Keratinocyte (primary cell): Measurements from ENCODE around the gene TOM1L1. TPM values are rescaled to one million over a fixed set of nuclear protein-coding genes. Genes with fewer than 3 reads are reported as not detected.

Experiments used
- DNase-seq: peaks from one replicate; pipeline ENCODE4 v3.0.0-alpha.2; 2011; ENCODE audit warnings: low read depth, missing footprints, low spot score
- FAIRE-seq: peaks from 2 replicates; lab custom pipeline; 2011; peaks lifted over from hg19 to GRCh38; lab: Jason Lieb, UNC
- H2AFZ ChIP-seq: 2 replicates; pipeline ENCODE4 v1.6.0; 2012; ENCODE audit warnings: low read length, control low read depth, inconsistent platforms; ENCODE audit not compliant: control insufficient read depth
- H3K27ac ChIP-seq: 2 replicates; pipeline ENCODE4 v1.5.1; 2011; ENCODE audit warnings: low read length; ENCODE audit not compliant: control insufficient read depth, insufficient read depth
- H3K27me3 ChIP-seq: 3 replicates; pipeline ENCODE4 v1.6.0; 2011; ENCODE audit warnings: low read length; ENCODE audit not compliant: control insufficient read depth, insufficient read depth; ENCODE audit errors: extremely low read depth
- H3K36me3 ChIP-seq, 2 experiments: 2 replicates in 1 of 2; 3 replicates in 1 of 2; pipeline ENCODE4 v1.5.1; 2011; ENCODE audit warnings: low read length in 2 of 2, mild to moderate bottlenecking in 1 of 2; ENCODE audit not compliant: control insufficient read depth in 2 of 2, insufficient read depth in 2 of 2; ENCODE audit errors: extremely low read depth in 1 of 2
- H3K4me1 ChIP-seq: 3 replicates; pipeline ENCODE4 v1.5.1; 2011; ENCODE audit warnings: low read length; ENCODE audit not compliant: control insufficient read depth, insufficient read depth; ENCODE audit errors: extremely low read depth
- H3K4me2 ChIP-seq: 3 replicates; pipeline ENCODE4 v1.6.0; 2011; ENCODE audit warnings: low read depth, low read length; ENCODE audit not compliant: control insufficient read depth, insufficient read depth; ENCODE audit errors: extremely low read depth
- H3K4me3 ChIP-seq, 3 experiments: fragments of 200-600 bp in 1 of 3; sonication (generic) in 1 of 3; 2 replicates in 2 of 3; 3 replicates in 1 of 3; pipeline ENCODE4 v1.5.1; 2011 to 2016; ENCODE audit warnings: low read length in 3 of 3, mild to moderate bottlenecking in 3 of 3, control low read depth in 2 of 3, inconsistent platforms in 1 of 3, low read depth in 1 of 3, mixed read lengths in 1 of 3, mixed run types in 1 of 3, moderate library complexity in 1 of 3; ENCODE audit not compliant: control insufficient read depth in 2 of 3, insufficient read depth in 2 of 3; ENCODE audit errors: extremely low read depth in 1 of 3
- H3K79me2 ChIP-seq: 2 replicates; pipeline ENCODE4 v1.6.0; 2012; ENCODE audit warnings: low read length; ENCODE audit not compliant: control insufficient read depth, insufficient read depth
- H3K9ac ChIP-seq: 3 replicates; pipeline ENCODE4 v1.6.0; 2011; ENCODE audit warnings: low read length; ENCODE audit not compliant: control insufficient read depth, insufficient read depth; ENCODE audit errors: extremely low read depth
- H3K9me1 ChIP-seq: 3 replicates; pipeline ENCODE4 v1.6.0; 2011; ENCODE audit warnings: low read length; ENCODE audit not compliant: control insufficient read depth, insufficient read depth; ENCODE audit errors: extremely low read depth
- H3K9me3 ChIP-seq: 2 replicates; pipeline ENCODE4 v1.5.1; 2012; ENCODE audit warnings: low read depth, low read length; ENCODE audit not compliant: control insufficient read depth
- H4K20me1 ChIP-seq: 3 replicates; pipeline ENCODE4 v1.6.0; 2011; ENCODE audit warnings: low read length; ENCODE audit not compliant: control insufficient read depth, insufficient read depth; ENCODE audit errors: extremely low read depth
- EZH2 ChIP-seq: IDR thresholded peaks from one replicate; pipeline ENCODE4 v1.6.1; 2012; ENCODE audit warnings: inconsistent platforms, mild to moderate bottlenecking, low read length, moderate library complexity
- dilution Hi-C: fragments of 300-500 bp; cut with MboI; formaldehyde crosslinking; loops from one replicate; pipeline ENCODE4 v1.7.0; 2020; ENCODE audit warnings: low sequenced_read_pairs; ENCODE audit not compliant: extremely low pct_ligation_motif_present
- polyA plus RNA-seq, 5 experiments: library from polyadenylated mRNA; depleted of rRNA in 3 of 5; stranded (reverse) in 3 of 5; stranded (forward) in 1 of 5; unstranded in 1 of 5; fragments of >200 nt; gene quantifications; 1 replicate in 1 of 5; 2 replicates in 3 of 5; 3 replicates in 1 of 5; pipeline versions ENCODE4 v1.2.1 to v1.2.3, GENCODE V29; 2011 to 2012; ENCODE audit warnings: missing spikeins in 2 of 5, low read depth in 1 of 5, low replicate concordance in 1 of 5
- TF ChIP-seq, protein P1 (sequence below), 3 experiments: IDR thresholded peaks in 1 of 3; conservative IDR thresholded peaks in 1 of 3; optimal IDR thresholded peaks in 1 of 3; 2 replicates in 2 of 3; 3 replicates in 1 of 3; pipeline versions ENCODE3 to v1.5.1; 2011; ENCODE audit warnings: low read length in 3 of 3, mild to moderate bottlenecking in 3 of 3, moderate library complexity in 2 of 3, control low read depth in 1 of 3, inconsistent platforms in 1 of 3; ENCODE audit not compliant: insufficient read depth in 2 of 3; ENCODE audit errors: extremely low read depth in 1 of 3

The TOM1L1 gene
- polyA plus RNA-seq, 1 donor (not counting 4 experiments of a cell fraction or from before 2014, with no cell fraction given) = 90.1 TPM

DNA sequence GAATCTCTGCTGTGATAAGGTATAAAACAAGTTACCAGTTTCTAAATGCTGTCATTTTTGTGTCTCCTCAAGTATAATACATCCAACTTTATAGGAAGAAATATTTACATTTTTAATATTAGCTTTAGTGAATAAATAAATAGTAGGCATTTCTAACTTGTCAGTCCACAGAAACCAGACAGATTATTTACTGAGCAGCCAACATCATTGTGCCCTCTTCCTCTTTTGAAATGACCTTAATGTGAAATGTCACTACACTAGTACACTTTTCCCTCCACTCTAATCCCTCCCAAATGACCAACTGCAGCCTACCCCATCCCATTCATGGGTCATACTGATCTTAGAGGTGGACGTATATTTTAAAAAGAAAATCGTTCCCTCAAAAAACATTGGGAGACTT is 77.1 kb downstream of the TOM1L1 start:
- H3K4me3 ChIP-seq = no peak overlapping the region
- dilution Hi-C loops = no loop called here
- no peak for DNase-seq
- no peak for FAIRE-seq
- no peaks in the 10 kb centered on the region for H3K9me1 ChIP-seq
- no peaks in the 10 kb centered on the region for H4K20me1 ChIP-seq
- H3K9me3 ChIP-seq = peaks cover 2% of the 10 kb centered on the region
- TF ChIP-seq, protein P1, sequence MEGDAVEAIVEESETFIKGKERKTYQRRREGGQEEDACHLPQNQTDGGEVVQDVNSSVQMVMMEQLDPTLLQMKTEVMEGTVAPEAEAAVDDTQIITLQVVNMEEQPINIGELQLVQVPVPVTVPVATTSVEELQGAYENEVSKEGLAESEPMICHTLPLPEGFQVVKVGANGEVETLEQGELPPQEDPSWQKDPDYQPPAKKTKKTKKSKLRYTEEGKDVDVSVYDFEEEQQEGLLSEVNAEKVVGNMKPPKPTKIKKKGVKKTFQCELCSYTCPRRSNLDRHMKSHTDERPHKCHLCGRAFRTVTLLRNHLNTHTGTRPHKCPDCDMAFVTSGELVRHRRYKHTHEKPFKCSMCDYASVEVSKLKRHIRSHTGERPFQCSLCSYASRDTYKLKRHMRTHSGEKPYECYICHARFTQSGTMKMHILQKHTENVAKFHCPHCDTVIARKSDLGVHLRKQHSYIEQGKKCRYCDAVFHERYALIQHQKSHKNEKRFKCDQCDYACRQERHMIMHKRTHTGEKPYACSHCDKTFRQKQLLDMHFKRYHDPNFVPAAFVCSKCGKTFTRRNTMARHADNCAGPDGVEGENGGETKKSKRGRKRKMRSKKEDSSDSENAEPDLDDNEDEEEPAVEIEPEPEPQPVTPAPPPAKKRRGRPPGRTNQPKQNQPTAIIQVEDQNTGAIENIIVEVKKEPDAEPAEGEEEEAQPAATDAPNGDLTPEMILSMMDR (optimal IDR thresholded peaks at IDR 0.05 in 1 of 3, IDR thresholded peaks at IDR 0.05 in 1 of 3, conservative IDR thresholded peaks at IDR 0.05 in 1 of 3; ENCODE audit: extremely low read depth in 1 of 3, insufficient read depth in 2 of 3, low read length in 3 of 3) = no peak
- TF ChIP-seq EZH2 = no peak
- no peaks in the 10 kb centered on the region for H3K27me3 ChIP-seq
- no peaks in the 10 kb centered on the region for H3K4me1 ChIP-seq
- H3K9ac ChIP-seq = no peak overlapping the region
- H3K27ac ChIP-seq = no peak overlapping the region
- no peaks in the 10 kb centered on the region for H3K36me3 ChIP-seq
- no peak overlapping the region for H3K4me2 ChIP-seq
- H2AFZ ChIP-seq = no peak overlapping the region
- H3K79me2 ChIP-seq = peaks cover 2% of the 10 kb centered on the region

DNA sequence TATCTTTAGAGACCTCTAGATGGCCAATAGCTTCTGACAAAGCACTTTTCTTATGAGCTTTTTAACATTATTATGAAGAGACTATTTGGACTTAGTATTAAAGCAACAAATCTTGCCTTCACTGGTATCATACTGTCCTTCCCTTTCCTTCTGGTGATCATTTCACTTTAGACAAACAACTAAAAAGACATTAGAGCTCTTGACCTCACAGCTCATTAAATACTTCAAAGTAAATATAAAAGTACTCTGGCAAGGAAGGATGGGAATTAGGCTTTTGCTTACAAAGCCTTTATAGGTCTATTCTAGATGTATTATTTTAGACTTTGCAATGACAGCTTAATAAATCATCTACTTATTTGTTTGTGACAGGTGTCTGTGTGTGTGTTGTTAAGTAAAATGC is 79.0 kb downstream of the TOM1L1 start:
- no peaks in the 10 kb centered on the region for H3K4me1 ChIP-seq
- H3K27me3 ChIP-seq = no peaks in the 10 kb centered on the region
- peaks cover 2% of the 10 kb centered on the region for H3K9me3 ChIP-seq
- no peaks in the 10 kb centered on the region for H3K79me2 ChIP-seq
- H3K9ac ChIP-seq = no peak overlapping the region
- no peak overlapping the region for H3K4me3 ChIP-seq
- dilution Hi-C loops = no loop called here
- H3K36me3 ChIP-seq = no peaks in the 10 kb centered on the region
- no peak overlapping the region for H2AFZ ChIP-seq
- no peak overlapping the region for H3K4me2 ChIP-seq
- no peaks in the 10 kb centered on the region for H4K20me1 ChIP-seq
- no peaks in the 10 kb centered on the region for H3K9me1 ChIP-seq
- DNase-seq (no peak), FAIRE-seq (no peak)
- TF ChIP-seq, protein P1 (optimal IDR thresholded peaks at IDR 0.05 in 1 of 3, IDR thresholded peaks at IDR 0.05 in 1 of 3, conservative IDR thresholded peaks at IDR 0.05 in 1 of 3; ENCODE audit: extremely low read depth in 1 of 3, insufficient read depth in 2 of 3, low read length in 3 of 3) = no peak
- no peak for TF ChIP-seq EZH2
- H3K27ac ChIP-seq = no peak overlapping the region
